Frontal cortex (tissue), 4 donors: Measurements from ENCODE around the gene JRKL. TPM values are rescaled to one million over a fixed set of nuclear protein-coding genes. Genes with fewer than 3 reads are reported as not detected.

Experiments
- DNase-seq, 2 donors: peaks; one replicate each; pipeline ENCODE4 v3.0.0; 2012; ENCODE audit warnings: low spot score in 2 of 2
- FAIRE-seq: peaks from 2 replicates; lab custom pipeline; 2012; peaks lifted over from hg19 to GRCh38; lab: Jason Lieb, UNC
- total RNA-seq: library from RNA; depleted of rRNA; stranded (reverse); fragments of >200 nt; gene quantifications from one replicate; pipeline ENCODE4 v1.2.3, GENCODE V29; 2014
- donor health status: control.
- donor health status: control.
- donor health status: control.

Gene JRKL
- total RNA-seq = 13.5 TPM

- DNase-seq (peak; percentile 78 to 92), FAIRE-seq (no peak)
These were observed at the start of gene JRKL, which contains the start of gene CCDC82 for GRCh38 chr11:96389720-96390487. Gene JRKL, plus strand, starts transcription at chr11:96390013. Its CDS starts 637 bp downstream, at chr11:96390650. Gene CCDC82, minus strand, starts transcription at chr11:96389912. Its CDS starts 5,165 bp downstream, at chr11:96384747.

- FAIRE-seq (no peak), DNase-seq (no peak)
These were observed 49.3 kb upstream of the JRKL start for GRCh38 chr11:96340555-96340885.

- DNase-seq (no peak), FAIRE-seq (no peak)
These were observed 48.4 kb upstream of the JRKL start for GRCh38 chr11:96341211-96342013.

- no peak for FAIRE-seq
These were observed 47.5 kb upstream of the JRKL start for GRCh38 chr11:96342014-96342960.

GRCh38 chr11:96342961-96343711 lies 46.7 kb upstream of the JRKL start, which contains the start of gene MAML2:
Gene MAML2, minus strand, starts transcription at chr11:96343195. Its CDS starts 1,300 bp downstream, at chr11:96341895.
- no peak for FAIRE-seq
- DNase-seq = peak; percentile 75 to 91

More at GRCh38 chr11:96342014-96342960, 47.5 kb upstream of the JRKL start:
- no peak for DNase-seq

GRCh38 chr11:96356848-96357247 lies 33.0 kb upstream of the JRKL start:
- FAIRE-seq = no peak

GRCh38 chr11:96357794-96358193 lies 32.0 kb upstream of the JRKL start:
- FAIRE-seq (no peak), DNase-seq (no peak)

More at GRCh38 chr11:96356848-96357247, 33.0 kb upstream of the JRKL start:
- DNase-seq = no peak

GRCh38 chr11:96358321-96358720 lies 31.5 kb upstream of the JRKL start:
- FAIRE-seq = no peak
- no peak for DNase-seq

- no peak for FAIRE-seq
These were observed 28.0 kb upstream of the JRKL start for GRCh38 chr11:96361778-96362177.

GRCh38 chr11:96365493-96365892 lies 24.3 kb upstream of the JRKL start:
- DNase-seq (no peak), FAIRE-seq (no peak)

More at GRCh38 chr11:96361778-96362177, 28.0 kb upstream of the JRKL start:
- no peak for DNase-seq

- no peak for FAIRE-seq
- DNase-seq = no peak
These were observed 23.8 kb upstream of the JRKL start for GRCh38 chr11:96366024-96366423.

GRCh38 chr11:96367342-96367741 lies 22.5 kb upstream of the JRKL start:
- DNase-seq (no peak), FAIRE-seq (no peak)

- no peak for FAIRE-seq
- no peak for DNase-seq
These were observed 16.0 kb upstream of the JRKL start for GRCh38 chr11:96373826-96374225.

GRCh38 chr11:96376796-96377195 lies 13.0 kb upstream of the JRKL start:
- FAIRE-seq (no peak), DNase-seq (no peak)

- DNase-seq = no peak
- FAIRE-seq = no peak
These were observed 5.7 kb upstream of the JRKL start for GRCh38 chr11:96384156-96384555.

- FAIRE-seq (no peak), DNase-seq (no peak)
These were observed 4.6 kb upstream of the JRKL start for GRCh38 chr11:96385187-96385586.

- no peak for FAIRE-seq
These were observed 708 bp upstream of the JRKL start for GRCh38 chr11:96388891-96389719.

GRCh38 chr11:96390488-96390792 lies 627 bp downstream of the JRKL start:
- DNase-seq = no peak
- FAIRE-seq = no peak

More at GRCh38 chr11:96388891-96389719, 708 bp upstream of the JRKL start:
- DNase-seq = peak in 1 of 2 donors; percentile 13
